Measurements from ENCODE around the gene CNIH2. TPM values are rescaled to one million over a fixed set of nuclear protein-coding genes. Genes with fewer than 3 reads are reported as not detected.

CNIH2 gene
- total and polyA plus RNA-seq, 2 of the 13 experiments (the other 11 are each of a cell fraction or from before 2014, with no cell fraction given) = 0.60 to 0.69 TPM

DNA sequence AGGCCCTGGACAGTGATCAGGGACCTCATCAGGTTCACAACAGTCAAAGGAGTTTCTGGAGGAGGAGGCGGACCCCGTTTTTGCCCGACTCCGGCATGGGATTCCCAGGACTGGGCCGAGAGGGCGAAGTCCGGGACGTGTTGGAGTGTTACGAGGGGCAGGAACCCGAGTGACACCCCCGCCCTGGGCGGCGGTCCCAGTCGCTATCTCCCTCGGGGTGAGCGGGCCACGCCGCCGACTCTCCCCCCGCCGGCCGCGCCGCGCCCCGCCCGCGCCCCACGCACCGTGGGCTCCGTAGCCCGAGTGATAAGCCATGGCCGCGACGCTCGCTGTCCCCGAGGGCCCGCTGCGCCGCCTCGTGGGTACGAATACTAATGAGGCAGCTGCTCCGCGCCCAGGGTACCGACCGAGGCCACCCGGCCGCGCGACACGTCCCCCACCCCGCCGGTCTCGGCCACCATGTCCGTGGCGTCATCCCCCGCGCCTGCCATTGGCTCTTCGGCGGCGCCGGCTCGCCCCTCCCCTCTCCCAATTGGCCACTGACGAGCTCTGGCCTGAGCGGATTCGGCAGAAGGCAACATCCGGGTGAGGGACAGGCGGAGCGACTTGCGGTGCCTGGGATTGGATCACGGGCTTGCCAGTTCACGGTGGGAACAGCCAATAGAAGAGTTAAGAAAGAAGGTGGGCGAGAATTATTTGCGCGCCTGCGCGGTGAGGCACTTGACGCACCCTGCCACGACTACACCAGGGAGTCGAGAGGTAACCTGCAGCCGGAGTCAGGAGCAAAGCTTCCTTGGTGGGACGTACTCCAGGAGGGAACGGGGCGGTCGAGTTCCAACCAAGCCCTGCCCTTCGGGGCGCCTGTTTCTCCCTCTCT is 10.9 kb downstream of the CNIH2 start, which contains the start of gene YIF1A (continued):
- TF ChIP-seq, protein P1, sequence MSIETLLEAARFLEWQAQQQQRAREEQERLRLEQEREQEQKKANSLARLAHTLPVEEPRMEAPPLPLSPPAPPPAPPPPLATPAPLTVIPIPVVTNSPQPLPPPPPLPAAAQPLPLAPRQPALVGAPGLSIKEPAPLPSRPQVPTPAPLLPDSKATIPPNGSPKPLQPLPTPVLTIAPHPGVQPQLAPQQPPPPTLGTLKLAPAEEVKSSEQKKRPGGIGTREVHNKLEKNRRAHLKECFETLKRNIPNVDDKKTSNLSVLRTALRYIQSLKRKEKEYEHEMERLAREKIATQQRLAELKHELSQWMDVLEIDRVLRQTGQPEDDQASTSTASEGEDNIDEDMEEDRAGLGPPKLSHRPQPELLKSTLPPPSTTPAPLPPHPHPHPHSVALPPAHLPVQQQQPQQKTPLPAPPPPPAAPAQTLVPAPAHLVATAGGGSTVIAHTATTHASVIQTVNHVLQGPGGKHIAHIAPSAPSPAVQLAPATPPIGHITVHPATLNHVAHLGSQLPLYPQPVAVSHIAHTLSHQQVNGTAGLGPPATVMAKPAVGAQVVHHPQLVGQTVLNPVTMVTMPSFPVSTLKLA (IDR thresholded peaks at IDR 0.05) = peak; percentile 2; the same call in 1 of the 2 replicates
- TF ChIP-seq, protein P2, sequence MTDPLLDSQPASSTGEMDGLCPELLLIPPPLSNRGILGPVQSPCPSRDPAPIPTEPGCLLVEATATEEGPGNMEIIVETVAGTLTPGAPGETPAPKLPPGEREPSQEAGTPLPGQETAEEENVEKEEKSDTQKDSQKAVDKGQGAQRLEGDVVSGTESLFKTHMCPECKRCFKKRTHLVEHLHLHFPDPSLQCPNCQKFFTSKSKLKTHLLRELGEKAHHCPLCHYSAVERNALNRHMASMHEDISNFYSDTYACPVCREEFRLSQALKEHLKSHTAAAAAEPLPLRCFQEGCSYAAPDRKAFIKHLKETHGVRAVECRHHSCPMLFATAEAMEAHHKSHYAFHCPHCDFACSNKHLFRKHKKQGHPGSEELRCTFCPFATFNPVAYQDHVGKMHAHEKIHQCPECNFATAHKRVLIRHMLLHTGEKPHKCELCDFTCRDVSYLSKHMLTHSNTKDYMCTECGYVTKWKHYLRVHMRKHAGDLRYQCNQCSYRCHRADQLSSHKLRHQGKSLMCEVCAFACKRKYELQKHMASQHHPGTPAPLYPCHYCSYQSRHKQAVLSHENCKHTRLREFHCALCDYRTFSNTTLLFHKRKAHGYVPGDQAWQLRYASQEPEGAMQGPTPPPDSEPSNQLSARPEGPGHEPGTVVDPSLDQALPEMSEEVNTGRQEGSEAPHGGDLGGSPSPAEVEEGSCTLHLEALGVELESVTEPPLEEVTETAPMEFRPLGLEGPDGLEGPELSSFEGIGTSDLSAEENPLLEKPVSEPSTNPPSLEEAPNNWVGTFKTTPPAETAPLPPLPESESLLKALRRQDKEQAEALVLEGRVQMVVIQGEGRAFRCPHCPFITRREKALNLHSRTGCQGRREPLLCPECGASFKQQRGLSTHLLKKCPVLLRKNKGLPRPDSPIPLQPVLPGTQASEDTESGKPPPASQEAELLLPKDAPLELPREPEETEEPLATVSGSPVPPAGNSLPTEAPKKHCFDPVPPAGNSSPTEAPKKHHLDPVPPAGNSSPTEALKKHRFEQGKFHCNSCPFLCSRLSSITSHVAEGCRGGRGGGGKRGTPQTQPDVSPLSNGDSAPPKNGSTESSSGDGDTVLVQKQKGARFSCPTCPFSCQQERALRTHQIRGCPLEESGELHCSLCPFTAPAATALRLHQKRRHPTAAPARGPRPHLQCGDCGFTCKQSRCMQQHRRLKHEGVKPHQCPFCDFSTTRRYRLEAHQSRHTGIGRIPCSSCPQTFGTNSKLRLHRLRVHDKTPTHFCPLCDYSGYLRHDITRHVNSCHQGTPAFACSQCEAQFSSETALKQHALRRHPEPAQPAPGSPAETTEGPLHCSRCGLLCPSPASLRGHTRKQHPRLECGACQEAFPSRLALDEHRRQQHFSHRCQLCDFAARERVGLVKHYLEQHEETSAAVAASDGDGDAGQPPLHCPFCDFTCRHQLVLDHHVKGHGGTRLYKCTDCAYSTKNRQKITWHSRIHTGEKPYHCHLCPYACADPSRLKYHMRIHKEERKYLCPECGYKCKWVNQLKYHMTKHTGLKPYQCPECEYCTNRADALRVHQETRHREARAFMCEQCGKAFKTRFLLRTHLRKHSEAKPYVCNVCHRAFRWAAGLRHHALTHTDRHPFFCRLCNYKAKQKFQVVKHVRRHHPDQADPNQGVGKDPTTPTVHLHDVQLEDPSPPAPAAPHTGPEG (CRISPR knock-in tag; IDR thresholded peaks at IDR 0.05) = 0 out of 2 replicates have a peak, but pooled peaks have one; percentile 20
- TF ChIP-seq GATA4 (IDR thresholded peaks at IDR 0.05; ENCODE audit: borderline replicate concordance, low read depth) (0 out of 2 replicates have a peak, but pooled peaks have one; percentile 32), GATAD1 (CRISPR knock-in tag; IDR thresholded peaks at IDR 0.05) (peak; percentile 86), NAIF1 (CRISPR knock-in tag; IDR thresholded peaks at IDR 0.05; ENCODE audit: borderline replicate concordance) (no peak), ZNF768 (CRISPR knock-in tag; IDR thresholded peaks at IDR 0.05) (peak; percentile 25; the same call in 1 of the 2 replicates), ZNF614 (CRISPR knock-in tag; IDR thresholded peaks at IDR 0.05; ENCODE audit: borderline replicate concordance) (0 out of 2 replicates have a peak, but pooled peaks have one; percentile 2), ZNF501 (CRISPR knock-in tag; IDR thresholded peaks at IDR 0.05) (peak; percentile 2; the same call in 1 of the 2 replicates), ELF3 (CRISPR knock-in tag; IDR thresholded peaks at IDR 0.05) (peak; percentile 37; the same call in 1 of the 2 replicates), RFX5 (IDR thresholded peaks at IDR 0.05; ENCODE audit: low read depth, low read length) (no peak), MAF1 (CRISPR knock-in tag; IDR thresholded peaks at IDR 0.05; ENCODE audit: borderline replicate concordance) (0 out of 2 replicates have a peak, but pooled peaks have one; percentile 30), KDM5A (IDR thresholded peaks at IDR 0.05; ENCODE audit: borderline replicate concordance, low read length) (peak; percentile 37; the same call in 1 of the 2 replicates), FOSL2 (CRISPR knock-in tag; IDR thresholded peaks at IDR 0.05) (peak; percentile 33; the same call in 1 of the 2 replicates), SKI (IDR thresholded peaks at IDR 0.05; ENCODE audit: partially characterized antibody) (peak; percentile 21)
- TF ChIP-seq, protein P3, sequence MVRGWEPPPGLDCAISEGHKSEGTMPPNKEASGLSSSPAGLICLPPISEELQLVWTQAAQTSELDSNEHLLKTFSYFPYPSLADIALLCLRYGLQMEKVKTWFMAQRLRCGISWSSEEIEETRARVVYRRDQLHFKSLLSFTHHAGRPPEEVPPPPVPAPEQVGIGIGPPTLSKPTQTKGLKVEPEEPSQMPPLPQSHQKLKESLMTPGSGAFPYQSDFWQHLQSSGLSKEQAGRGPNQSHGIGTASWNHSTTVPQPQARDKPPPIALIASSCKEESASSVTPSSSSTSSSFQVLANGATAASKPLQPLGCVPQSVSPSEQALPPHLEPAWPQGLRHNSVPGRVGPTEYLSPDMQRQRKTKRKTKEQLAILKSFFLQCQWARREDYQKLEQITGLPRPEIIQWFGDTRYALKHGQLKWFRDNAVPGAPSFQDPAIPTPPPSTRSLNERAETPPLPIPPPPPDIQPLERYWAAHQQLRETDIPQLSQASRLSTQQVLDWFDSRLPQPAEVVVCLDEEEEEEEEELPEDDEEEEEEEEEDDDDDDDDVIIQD (CRISPR knock-in tag; IDR thresholded peaks at IDR 0.05; ENCODE audit: low read depth) = no peak
- TF ChIP-seq, protein P4, sequence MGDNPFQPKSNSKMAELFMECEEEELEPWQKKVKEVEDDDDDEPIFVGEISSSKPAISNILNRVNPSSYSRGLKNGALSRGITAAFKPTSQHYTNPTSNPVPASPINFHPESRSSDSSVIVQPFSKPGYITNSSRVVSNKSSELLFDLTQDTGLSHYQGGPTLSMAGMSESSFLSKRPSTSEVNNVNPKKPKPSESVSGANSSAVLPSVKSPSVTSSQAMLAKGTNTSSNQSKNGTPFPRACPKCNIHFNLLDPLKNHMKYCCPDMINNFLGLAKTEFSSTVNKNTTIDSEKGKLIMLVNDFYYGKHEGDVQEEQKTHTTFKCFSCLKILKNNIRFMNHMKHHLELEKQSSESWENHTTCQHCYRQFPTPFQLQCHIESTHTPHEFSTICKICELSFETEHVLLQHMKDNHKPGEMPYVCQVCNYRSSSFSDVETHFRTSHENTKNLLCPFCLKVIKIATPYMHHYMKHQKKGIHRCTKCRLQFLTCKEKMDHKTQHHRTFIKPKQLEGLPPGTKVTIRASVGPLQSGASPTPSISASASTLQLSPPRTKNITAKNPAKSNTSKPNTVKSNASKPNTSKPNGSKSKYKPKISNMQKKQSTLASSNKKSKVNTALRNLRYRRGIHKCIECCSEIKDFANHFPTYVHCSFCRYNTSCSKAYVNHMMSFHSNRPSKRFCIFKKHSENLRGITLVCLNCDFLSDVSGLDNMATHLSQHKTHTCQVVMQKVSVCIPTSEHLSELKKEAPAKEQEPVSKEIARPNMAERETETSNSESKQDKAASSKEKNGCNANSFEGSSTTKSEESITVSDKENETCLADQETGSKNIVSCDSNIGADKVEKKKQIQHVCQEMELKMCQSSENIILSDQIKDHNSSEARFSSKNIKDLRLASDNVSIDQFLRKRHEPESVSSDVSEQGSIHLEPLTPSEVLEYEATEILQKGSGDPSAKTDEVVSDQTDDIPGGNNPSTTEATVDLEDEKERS (CRISPR knock-in tag; IDR thresholded peaks at IDR 0.05) = no peak

Data from HepG2 (cell line).